Thyroid gland (tissue), 4 donors: Measurements from ENCODE around the gene ACSL3. TPM values are rescaled to one million over a fixed set of nuclear protein-coding genes. Genes with fewer than 3 reads are reported as not detected.

Experiments used
- DNase-seq, 2 donors: peaks; one replicate each; pipeline ENCODE4 v3.0.0-alpha.2; 2019
- H3K27ac ChIP-seq, 3 donors: fragments of 200-600 bp; sonication (generic); 1 replicate in 2 of 3; 2 replicates in 1 of 3; pipeline ENCODE4 v1.5.1; 2016 to 2019; ENCODE audit warnings: mild to moderate bottlenecking in 1 of 3, moderate library complexity in 1 of 3
- H3K27me3 ChIP-seq: fragments of 200-600 bp; sonication (generic); one replicate; pipeline ENCODE4 v1.5.1; 2019
- H3K36me3 ChIP-seq, 2 donors: fragments of 200-600 bp; sonication (generic); one replicate each; pipeline ENCODE4 v1.5.1; 2016 to 2019
- H3K4me1 ChIP-seq, 2 donors: fragments of 200-600 bp; sonication (generic); one replicate each; pipeline ENCODE4 v1.5.1; 2017 to 2019
- H3K4me3 ChIP-seq, 3 donors: fragments of 200-600 bp; sonication (generic); replicated peaks in 1 of 3; 1 replicate in 2 of 3; 2 replicates in 1 of 3; pipeline ENCODE4 v1.5.1; 2016; ENCODE audit warnings: mild to moderate bottlenecking in 1 of 3
- H3K9me3 ChIP-seq: fragments of 200-600 bp; sonication (generic); one replicate; pipeline ENCODE4 v1.5.1; 2017
- CTCF ChIP-seq, 6 experiments: fragments of 200-600 bp in 3 of 6; fragments of 450-650 bp in 3 of 6; sonication (generic) in 3 of 6; IDR thresholded peaks; one replicate each; pipeline ENCODE4 v1.5.1; 2016 to 2019; ENCODE audit warnings: antibody characterized with exemption in 6 of 6, mild to moderate bottlenecking in 2 of 6, inconsistent platforms in 1 of 6, moderate library complexity in 1 of 6
- POLR2A ChIP-seq, 2 donors: fragments of 450-650 bp; IDR thresholded peaks; one replicate each; pipeline ENCODE4 v1.6.1; 2017; ENCODE audit warnings: antibody characterized with exemption in 2 of 2, mild to moderate bottlenecking in 2 of 2, moderate library complexity in 1 of 2
- WGBS, 2 donors: methylation state at CpG; one replicate each; pipeline ENCODE4 v1.1.5; 2017; 5-methylcytosine and 5-hydroxymethylcytosine counted together
- intact Hi-C: fragments of 100-400 bp; cut with DNase I; formaldehyde crosslinking; loops from one replicate; pipeline ENCODE4 v1.15.1; 2023
- total RNA-seq, 4 donors: library from RNA; depleted of rRNA; stranded (reverse); fragments of >200 nt; gene quantifications; one replicate each; pipeline ENCODE4 v1.2.3, GENCODE V29; 2016

The ACSL3 gene
- total RNA-seq, 4 donors from 2014 or later, result 62.0 to 85.8 (median 76.6) TPM

GRCh38 chr2:222892761-222893160, 31.9 kb downstream of the ACSL3 start:
- H3K27ac ChIP-seq, result no peak overlapping the region

GRCh38 chr2:222893716-222894115, 32.9 kb downstream of the ACSL3 start:
- no peaks in the 10 kb centered on the region for H3K27me3 ChIP-seq
- intact Hi-C loops, result no loop called here
- H3K4me3 ChIP-seq, result no peak overlapping the region
- H3K36me3 ChIP-seq, result no peaks in the 10 kb centered on the region
- DNase-seq, result no peak
- TF ChIP-seq CTCF (IDR thresholded peaks at IDR 0.05) (no peak), POLR2A (IDR thresholded peaks at IDR 0.05) (no peak)
- H3K4me1 ChIP-seq, result peaks cover 2 to 8% of the 10 kb centered on the region in 2 donors
- H3K27ac ChIP-seq, result no peak overlapping the region
- WGBS, 2 donors, result 97 to 98% methylated on average over 4 of the region's 4 CpGs
- no peaks in the 10 kb centered on the region for H3K9me3 ChIP-seq

More at GRCh38 chr2:222892761-222893160, 31.9 kb downstream of the ACSL3 start:
- Histone ChIP-seq H3K4me3 (no peak overlapping the region), H3K9me3 (no peaks in the 10 kb centered on the region), H3K27me3 (no peaks in the 10 kb centered on the region), H3K36me3 (no peaks in the 10 kb centered on the region), H3K4me1 (peaks cover 2 to 8% of the 10 kb centered on the region in 2 donors)
- no peak for DNase-seq
- WGBS, 2 donors, result 89 to 90% methylated on average over 1 of the region's 1 CpG
- TF ChIP-seq POLR2A (IDR thresholded peaks at IDR 0.05), result no peak
- TF ChIP-seq CTCF (IDR thresholded peaks at IDR 0.05), result no peak
- intact Hi-C loops, result no loop called here

- no peaks in the 10 kb centered on the region for H3K9me3 ChIP-seq
- no peak overlapping the region for H3K27ac ChIP-seq
- TF ChIP-seq POLR2A (IDR thresholded peaks at IDR 0.05), result no peak
- no peak for TF ChIP-seq CTCF (IDR thresholded peaks at IDR 0.05)
- peaks cover 2 to 8% of the 10 kb centered on the region in 2 donors for H3K4me1 ChIP-seq
- intact Hi-C loops, result no loop called here
- H3K27me3 ChIP-seq, result no peaks in the 10 kb centered on the region
- 63% methylated on average over 1 of the region's 1 CpG; no CpG with 5 or more reads in 1 of the 2 donors for WGBS, 2 donors
- no peak overlapping the region for H3K4me3 ChIP-seq
- no peaks in the 10 kb centered on the region for H3K36me3 ChIP-seq
- no peak for DNase-seq
Observed at GRCh38 chr2:222895144-222895543, 34.3 kb downstream of the ACSL3 start.

GRCh38 chr2:222897898-222898297, 37.1 kb downstream of the ACSL3 start:
- TF ChIP-seq CTCF (IDR thresholded peaks at IDR 0.05), result no peak
- TF ChIP-seq POLR2A (IDR thresholded peaks at IDR 0.05), result no peak
- peaks cover 6 to 10% of the 10 kb centered on the region in 2 donors for H3K4me1 ChIP-seq

GRCh38 chr2:222899413-222900181, 38.8 kb downstream of the ACSL3 start:
- intact Hi-C loops, result loop anchor here (10.0 kb wide), 1 partner anchor 195 kb away; no protein-coding TSS in a partner anchor
- TF ChIP-seq CTCF (IDR thresholded peaks at IDR 0.05) (no peak), POLR2A (IDR thresholded peaks at IDR 0.05) (no peak)
- Histone ChIP-seq H3K36me3 (no peaks in the 10 kb centered on the region), H3K4me3 (no peak overlapping the region), H3K9me3 (no peaks in the 10 kb centered on the region), H3K27ac (no peak overlapping the region), H3K4me1 (peaks cover 16 to 18% of the 10 kb centered on the region in 2 donors), H3K27me3 (no peaks in the 10 kb centered on the region)
- DNase-seq, result no peak
- WGBS, 2 donors, result 86 to 87% methylated on average over 17 of the region's 17 CpGs

More at GRCh38 chr2:222897898-222898297, 37.1 kb downstream of the ACSL3 start:
- Histone ChIP-seq H3K36me3 (no peaks in the 10 kb centered on the region), H3K27ac (no peak overlapping the region), H3K9me3 (no peaks in the 10 kb centered on the region), H3K27me3 (no peaks in the 10 kb centered on the region), H3K4me3 (no peak overlapping the region)
- DNase-seq, result no peak
- intact Hi-C loops, result no loop called here
- WGBS, 2 donors, result 82 to 87% methylated on average over 2 of the region's 3 CpGs
